Endodermal cell (in vitro differentiated cells): ENCODE measurements around the gene NUP43. TPM values are rescaled to one million over a fixed set of nuclear protein-coding genes. Genes with fewer than 3 reads are reported as not detected.
"Not testable (repeated sequence)": the region's sequence is repeated elsewhere in the genome, so short reads cannot be mapped to it uniquely, and the experiment has no call there.

Experiments used
- DNase-seq: peaks from one replicate; pipeline ENCODE4 v3.0.0-alpha.2; 2017
- H3K27ac ChIP-seq: 2 replicates; pipeline ENCODE4 v1.5.1; 2013; ENCODE audit warnings: mild to moderate bottlenecking, low read depth, low read length, moderate library complexity
- H3K27me3 ChIP-seq: 2 replicates; pipeline ENCODE4 v1.6.1; 2013; ENCODE audit warnings: mild to moderate bottlenecking, low read length, moderate library complexity; ENCODE audit not compliant: insufficient read depth, control insufficient read depth, poor library complexity, severe bottlenecking
- H3K36me3 ChIP-seq: 2 replicates; pipeline ENCODE4 v1.7.0; 2013; ENCODE audit warnings: mild to moderate bottlenecking, low read length, moderate library complexity; ENCODE audit not compliant: control insufficient read depth, insufficient read depth
- H3K4me1 ChIP-seq: one replicate; pipeline ENCODE4 v1.7.0; 2013; ENCODE audit warnings: low read length; ENCODE audit not compliant: control insufficient read depth, insufficient read depth
- H3K4me3 ChIP-seq: 2 replicates; pipeline ENCODE4 v1.5.1; 2013; ENCODE audit warnings: mild to moderate bottlenecking, low read length, moderate library complexity
- H3K9ac ChIP-seq: 2 replicates; pipeline ENCODE4 v1.6.1; 2013; ENCODE audit warnings: mild to moderate bottlenecking, low read length, moderate library complexity; ENCODE audit not compliant: poor library complexity, severe bottlenecking; ENCODE audit errors: extremely low read depth
- H3K9me3 ChIP-seq: 2 replicates; pipeline ENCODE4 v1.6.1; 2013; ENCODE audit warnings: mild to moderate bottlenecking, low read length, moderate library complexity; ENCODE audit not compliant: control insufficient read depth
- H3K27ac Mint-ChIP-seq: 2 replicates; pipeline ENCODE4 v1.8.0; 2020; ENCODE audit warnings: mixed read lengths
- H3K27me3 Mint-ChIP-seq: 2 replicates; pipeline ENCODE4 v1.8.0; 2021; ENCODE audit warnings: mild to moderate bottlenecking, mixed read lengths; ENCODE audit not compliant: insufficient read depth
- H3K36me3 Mint-ChIP-seq: 2 replicates; pipeline ENCODE4 v1.8.0; 2020; ENCODE audit warnings: low read depth, mixed read lengths
- H3K4me1 Mint-ChIP-seq: 2 replicates; pipeline ENCODE4 v1.8.0; 2020; ENCODE audit warnings: mixed read lengths
- H3K4me3 Mint-ChIP-seq: 2 replicates; pipeline ENCODE4 v1.8.0; 2020; ENCODE audit warnings: mild to moderate bottlenecking, moderate library complexity, mixed read lengths
- H3K9me3 Mint-ChIP-seq: 2 replicates; pipeline ENCODE4 v1.8.0; 2020; ENCODE audit warnings: mild to moderate bottlenecking, mixed read lengths
- CTCF ChIP-seq: fragments of 200-600 bp; sonication (generic); conservative IDR thresholded peaks from 2 replicates; pipeline ENCODE4 v1.5.0; 2021; ENCODE audit warnings: antibody characterized with exemption, mild to moderate bottlenecking
- WGBS, 2 experiments: methylation state at CpG; one replicate each; pipeline versions ENCODE4 v1.1.5 to v1.1.7; 2013; ENCODE audit warnings: missing lambda C conversion rate in 2 of 2, mixed read lengths in 1 of 2; ENCODE audit not compliant: insufficient coverage in 1 of 2, insufficient read length in 1 of 2; 5-methylcytosine and 5-hydroxymethylcytosine counted together
- total RNA-seq, 2 donors: library from RNA; stranded (reverse); fragmentation: NEBNext Ultra II Directional in 1 of 2; extraction: Animal tissue kit (Norgen Biotek cat#: 25700) in 1 of 2; gene quantifications; 2 replicates in 1 of 2; 3 replicates in 1 of 2; pipeline ENCODE4 v1.2.1, GENCODE V29; 2021

Gene NUP43
- total RNA-seq, 2 donors from 2014 or later = 80.9 to 85.1 TPM

- TF ChIP-seq CTCF = no peak
- H3K9me3 Mint-ChIP-seq = no peaks in the 10 kb centered on the region
- peak overlapping the region; percentile 90 for H3K4me3 ChIP-seq
- H3K27me3 Mint-ChIP-seq = no peaks in the 10 kb centered on the region
- peaks cover 6% of the 10 kb centered on the region for H3K36me3 ChIP-seq
- 1% methylated on average over 24 of the region's 25 CpGs; no CpG with 5 or more reads in 1 of the 2 experiments for WGBS, 2 experiments
- peaks cover 3% of the 10 kb centered on the region for H3K4me1 ChIP-seq
- H3K4me3 Mint-ChIP-seq = peak overlapping the region; percentile 82
- H3K9ac ChIP-seq = peak overlapping the region; percentile 82
- H3K27ac Mint-ChIP-seq = peak overlapping the region; percentile 83
- DNase-seq = peak; percentile 91
- peaks cover 16% of the 10 kb centered on the region for H3K4me1 Mint-ChIP-seq
- peaks cover 4% of the 10 kb centered on the region for H3K36me3 Mint-ChIP-seq
- H3K27me3 ChIP-seq = no peaks in the 10 kb centered on the region
- no peaks in the 10 kb centered on the region for H3K9me3 ChIP-seq
- peak overlapping the region; percentile 89 for H3K27ac ChIP-seq
Observed at GRCh38 chr6:149750136-149750609, 3.8 kb upstream of the NUP43 start.

DNA sequence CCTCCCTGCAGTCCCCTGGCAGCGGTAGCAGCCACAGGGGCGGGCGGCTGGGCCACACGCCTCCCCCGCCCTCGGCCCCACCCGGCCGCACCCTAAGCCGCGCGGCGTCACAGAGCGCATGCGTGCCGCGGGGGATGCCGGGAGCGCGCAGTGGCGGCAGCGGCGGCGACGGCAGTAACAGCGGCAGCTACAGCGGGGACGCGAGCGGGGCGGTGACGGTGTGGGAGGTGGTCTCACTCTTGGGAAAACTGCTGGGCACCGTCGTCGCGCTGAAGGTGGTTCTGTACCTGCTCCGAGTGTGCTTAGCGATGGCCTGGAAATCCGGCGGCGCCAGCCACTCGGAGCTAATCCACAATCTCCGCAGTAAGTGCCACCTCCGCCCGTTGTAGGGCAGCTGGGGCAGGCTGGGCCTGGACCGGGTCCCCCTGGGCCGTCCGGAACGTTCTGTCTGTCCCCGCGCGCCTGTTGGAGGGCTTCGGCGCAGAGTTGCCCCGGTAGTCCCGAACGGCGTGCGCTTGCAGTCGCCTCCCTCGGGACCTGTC is 3.3 kb upstream of the NUP43 start, which contains the start of gene PCMT1:
PCMT1 (plus strand) TSS at position 148 of the 542 bp plus-strand sequence; CDS start at position 309, 161 bp downstream.
- Mint-ChIP-seq H3K9me3 (no peaks in the 10 kb centered on the region), H3K27ac (peak within 1 kb of the TSS; percentile 88), H3K4me1 (peaks cover 16% of the 10 kb centered on the region), H3K4me3 (peak within 1 kb of the TSS; percentile 82), H3K36me3 (peaks cover 4% of the 10 kb centered on the region), H3K27me3 (no peaks in the 10 kb centered on the region)
- 0% methylated on average over 7 to 60 of the region's 60 CpGs for WGBS, 2 experiments
- peak; percentile 96 for DNase-seq
- Histone ChIP-seq H3K27me3 (no peaks in the 10 kb centered on the region), H3K4me3 (peak within 1 kb of the TSS; percentile 90), H3K9me3 (no peaks in the 10 kb centered on the region), H3K4me1 (peaks cover 3% of the 10 kb centered on the region), H3K9ac (peak within 1 kb of the TSS; percentile 82), H3K36me3 (peaks cover 6% of the 10 kb centered on the region), H3K27ac (peak within 1 kb of the TSS; percentile 89)
- no peak for TF ChIP-seq CTCF

DNA sequence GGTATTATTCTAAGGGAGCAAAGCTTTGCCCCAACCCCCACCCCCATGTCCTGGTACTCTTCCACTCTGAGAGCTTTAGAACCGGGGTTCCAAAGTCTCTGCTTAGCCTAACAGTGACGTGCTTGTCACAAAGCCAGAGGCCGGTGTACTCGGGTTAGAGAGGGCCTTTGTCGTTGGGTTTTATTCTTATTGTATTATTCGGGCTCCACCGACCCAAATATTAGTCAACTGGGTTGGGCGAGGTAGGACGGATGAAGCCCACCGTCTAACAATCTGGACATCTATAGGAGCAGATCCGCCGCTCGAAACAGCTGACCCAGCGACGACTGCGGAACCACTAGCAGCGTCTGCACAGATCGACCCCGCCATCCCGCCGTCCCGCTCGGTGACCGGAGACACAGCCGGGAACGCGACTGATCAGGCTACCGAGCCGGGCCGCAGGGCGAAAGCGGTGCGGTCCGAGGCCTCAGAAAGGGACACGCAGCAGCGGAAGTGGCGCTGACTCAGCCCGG is 2.8 kb upstream of the NUP43 start:
- H3K27ac ChIP-seq = peak overlapping the region; percentile 57
- H3K4me1 ChIP-seq, H3K27me3 ChIP-seq, H3K9me3 Mint-ChIP-seq, H3K9ac ChIP-seq, DNase-seq, H3K36me3 ChIP-seq, H3K27me3 Mint-ChIP-seq, H3K36me3 Mint-ChIP-seq, H3K9me3 ChIP-seq: not testable (repeated sequence)
- H3K4me3 Mint-ChIP-seq = peak overlapping the region; percentile 82
- WGBS, 2 experiments = 0 to 1% methylated on average over 17 to 23 of the region's 38 CpGs
- H3K4me3 ChIP-seq = peak overlapping the region; percentile 90
- H3K4me1 Mint-ChIP-seq = peaks cover 16% of the 10 kb centered on the region
- H3K27ac Mint-ChIP-seq = peak overlapping the region; percentile 88

DNA sequence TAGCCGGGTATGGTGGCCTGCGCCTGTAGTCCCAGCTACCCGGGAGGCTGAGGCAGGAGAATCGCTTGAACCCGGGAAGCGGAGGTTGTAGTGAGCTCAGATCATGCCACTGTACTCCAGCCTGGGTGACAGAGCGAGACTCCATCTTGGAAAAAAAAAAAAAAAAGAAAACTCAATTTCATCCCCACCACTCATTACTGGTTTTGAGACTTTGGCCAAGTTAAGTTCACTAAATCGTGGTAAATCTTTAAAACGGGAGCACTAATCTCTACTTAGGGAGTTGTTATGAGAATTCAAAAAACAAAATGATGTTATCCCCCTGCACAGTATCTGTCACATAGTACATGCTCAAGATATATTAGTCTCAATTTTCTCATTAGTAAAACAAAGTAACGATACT is 1.1 kb downstream of the NUP43 start:
- not testable (repeated sequence) for H3K27ac ChIP-seq, DNase-seq, H3K9me3 Mint-ChIP-seq, H3K4me1 ChIP-seq, H3K9ac ChIP-seq, H3K27me3 ChIP-seq, H3K27me3 Mint-ChIP-seq, H3K9me3 ChIP-seq
- Mint-ChIP-seq H3K4me1 (peaks cover 10% of the 10 kb centered on the region), H3K36me3 (peaks cover 31% of the 10 kb centered on the region), H3K27ac (peak overlapping the region; percentile 95), H3K4me3 (peak overlapping the region; percentile 97)
- H3K36me3 ChIP-seq = peaks cover 33% of the 10 kb centered on the region
- 90 to 92% methylated on average over 7 to 10 of the region's 10 CpGs for WGBS, 2 experiments
- peak overlapping the region; percentile 99 for H3K4me3 ChIP-seq
